ENCODE measurements around the gene SPINK4. TPM values are rescaled to one million over a fixed set of nuclear protein-coding genes. Genes with fewer than 3 reads are reported as not detected.

Gene SPINK4
- total RNA-seq, 1 donor from 2014 or later, result not detected

GRCh38 chr9:33295571-33295970, 55.6 kb downstream of the SPINK4 start:
- peaks cover 43% of the 10 kb centered on the region for H3K4me1 Mint-ChIP-seq (ENCODE audit: unreplicated experiment)
- H3K27ac Mint-ChIP-seq, result no peak overlapping the region
- H3K27me3 Mint-ChIP-seq, result no peaks in the 10 kb centered on the region
- no peak for DNase-seq (ENCODE audit: extremely low spot score, unreplicated experiment)
- peaks cover 34% of the 10 kb centered on the region for H3K36me3 Mint-ChIP-seq
- H3K4me3 Mint-ChIP-seq, result no peak overlapping the region
- no peak for TF ChIP-seq CTCF (conservative IDR thresholded peaks at IDR 0.05)
- H3K9me3 Mint-ChIP-seq, result no peaks in the 10 kb centered on the region

GRCh38 chr9:33297432-33297831, 57.5 kb downstream of the SPINK4 start:
- Mint-ChIP-seq H3K27me3 (no peaks in the 10 kb centered on the region), H3K36me3 (peaks cover 36% of the 10 kb centered on the region), H3K4me3 (peak overlapping the region; percentile 18), H3K4me1 (ENCODE audit: unreplicated experiment) (peaks cover 31% of the 10 kb centered on the region), H3K27ac (peak overlapping the region; percentile 64), H3K9me3 (no peaks in the 10 kb centered on the region)
- TF ChIP-seq CTCF (conservative IDR thresholded peaks at IDR 0.05), result no peak
- no peak for DNase-seq (ENCODE audit: extremely low spot score, unreplicated experiment)

Other genes starting within 250 kb of the SPINK4 start
- gene APTX, start 238.5 kb upstream of the SPINK4 start, total RNA-seq (ENCODE audit: low replicate concordance), result 34.5 and 34.6 TPM in 2 replicates
- 189 and 223 TPM in 2 replicates for gene DNAJA1, start 214.9 kb upstream of the SPINK4 start, total RNA-seq (ENCODE audit: low replicate concordance)
- gene SMU1, start 163.5 kb upstream of the SPINK4 start, total RNA-seq (ENCODE audit: low replicate concordance), result 21.0 and 25.4 TPM in 2 replicates
- gene B4GALT1, start 72.8 kb upstream of the SPINK4 start, total RNA-seq (ENCODE audit: low replicate concordance), result 91.9 and 150 TPM in 2 replicates
- 92.6 and 113 TPM in 2 replicates for gene BAG1, start 24.5 kb downstream of the SPINK4 start, total RNA-seq (ENCODE audit: low replicate concordance)
- gene CHMP5, start 24.9 kb downstream of the SPINK4 start, total RNA-seq (ENCODE audit: low replicate concordance), result 51.4 and 53.7 TPM in 2 replicates
- gene NFX1, start 50.3 kb downstream of the SPINK4 start, total RNA-seq (ENCODE audit: low replicate concordance), result 34.1 and 36.4 TPM in 2 replicates
- 3.7 and 5.0 TPM in 2 replicates for gene AQP7, start 162.4 kb downstream of the SPINK4 start, total RNA-seq (ENCODE audit: low replicate concordance)
- 33.1 and 67.0 TPM in 2 replicates for gene AQP3, start 207.4 kb downstream of the SPINK4 start, total RNA-seq (ENCODE audit: low replicate concordance)
- gene NOL6, start 233.8 kb downstream of the SPINK4 start, total RNA-seq (ENCODE audit: low replicate concordance), result 39.2 and 46.3 TPM in 2 replicates

Data from type B pancreatic cell (in vitro differentiated cells).